NB4 (cell line): Measurements from ENCODE around the gene SERGEF.

Experiments
- MYC ChIP-seq: IDR thresholded peaks from 2 replicates; pipeline ENCODE4 v1.6.1; 2011; ENCODE audit warnings: low read depth, low read length
- POLR2A ChIP-seq: IDR thresholded peaks from 2 replicates; pipeline ENCODE4 v1.6.1; 2011; ENCODE audit warnings: mild to moderate bottlenecking; ENCODE audit not compliant: insufficient read length; ENCODE audit errors: extremely low read depth
- TF ChIP-seq, protein P1 (sequence below): IDR thresholded peaks from one replicate; pipeline ENCODE4 v1.5.1; 2012; ENCODE audit warnings: low read depth, low read length
- TF ChIP-seq, protein P2 (sequence below): IDR thresholded peaks from 2 replicates; pipeline ENCODE4 v1.6.1; 2011; ENCODE audit warnings: low read depth, low read length

DNA sequence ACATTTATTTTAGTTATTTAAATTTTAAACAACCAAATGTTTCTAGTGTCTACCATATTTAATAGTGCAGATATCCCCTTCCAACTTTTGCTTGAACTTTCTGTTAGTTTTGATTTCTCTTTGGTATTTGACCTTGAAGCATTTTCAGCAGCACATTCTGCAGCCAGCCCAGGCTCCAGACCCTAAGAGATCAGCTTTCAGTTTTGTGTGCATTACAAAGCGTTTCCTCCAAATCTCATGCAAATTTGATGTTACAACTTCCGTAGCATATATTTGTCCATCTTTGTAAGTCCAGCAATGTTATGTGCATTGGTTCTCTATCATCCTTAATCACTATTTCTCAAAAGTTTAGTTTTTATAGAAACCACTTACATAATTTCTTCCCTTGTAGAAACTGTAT, 14.6 kb upstream of the SERGEF start:
- TF ChIP-seq, protein P1, sequence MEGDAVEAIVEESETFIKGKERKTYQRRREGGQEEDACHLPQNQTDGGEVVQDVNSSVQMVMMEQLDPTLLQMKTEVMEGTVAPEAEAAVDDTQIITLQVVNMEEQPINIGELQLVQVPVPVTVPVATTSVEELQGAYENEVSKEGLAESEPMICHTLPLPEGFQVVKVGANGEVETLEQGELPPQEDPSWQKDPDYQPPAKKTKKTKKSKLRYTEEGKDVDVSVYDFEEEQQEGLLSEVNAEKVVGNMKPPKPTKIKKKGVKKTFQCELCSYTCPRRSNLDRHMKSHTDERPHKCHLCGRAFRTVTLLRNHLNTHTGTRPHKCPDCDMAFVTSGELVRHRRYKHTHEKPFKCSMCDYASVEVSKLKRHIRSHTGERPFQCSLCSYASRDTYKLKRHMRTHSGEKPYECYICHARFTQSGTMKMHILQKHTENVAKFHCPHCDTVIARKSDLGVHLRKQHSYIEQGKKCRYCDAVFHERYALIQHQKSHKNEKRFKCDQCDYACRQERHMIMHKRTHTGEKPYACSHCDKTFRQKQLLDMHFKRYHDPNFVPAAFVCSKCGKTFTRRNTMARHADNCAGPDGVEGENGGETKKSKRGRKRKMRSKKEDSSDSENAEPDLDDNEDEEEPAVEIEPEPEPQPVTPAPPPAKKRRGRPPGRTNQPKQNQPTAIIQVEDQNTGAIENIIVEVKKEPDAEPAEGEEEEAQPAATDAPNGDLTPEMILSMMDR, result no peak
- TF ChIP-seq, protein P2, sequence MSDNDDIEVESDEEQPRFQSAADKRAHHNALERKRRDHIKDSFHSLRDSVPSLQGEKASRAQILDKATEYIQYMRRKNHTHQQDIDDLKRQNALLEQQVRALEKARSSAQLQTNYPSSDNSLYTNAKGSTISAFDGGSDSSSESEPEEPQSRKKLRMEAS, result no peak
- TF ChIP-seq POLR2A (no peak), MYC (no peak)
